22Rv1 (cell line): Measurements from ENCODE around the gene RAB31.
"Not testable (repeated sequence)": the region's sequence is repeated elsewhere in the genome, so short reads cannot be mapped to it uniquely, and the experiment has no call there.

Source experiments
- CTCF ChIP-seq: fragments of 450-650 bp; IDR thresholded peaks from 2 replicates; pipeline ENCODE4 v1.5.1; 2017; ENCODE audit warnings: mild to moderate bottlenecking
- ZFX ChIP-seq: fragments of 450-650 bp; IDR thresholded peaks from 2 replicates; pipeline ENCODE4 v1.6.1; 2017; ENCODE audit warnings: antibody characterized with exemption, borderline replicate concordance

GRCh38 chr18:9678216-9678615 lies 29.9 kb upstream of the RAB31 start:
- TF ChIP-seq CTCF, ZFX: not testable (repeated sequence)
